ENCODE measurements around the gene ARHGAP27. TPM values are rescaled to one million over a fixed set of nuclear protein-coding genes. Genes with fewer than 3 reads are reported as not detected.
"Not testable (repeated sequence)": the region's sequence is repeated elsewhere in the genome, so short reads cannot be mapped to it uniquely, and the experiment has no call there.

ARHGAP27 gene
- total and polyA plus RNA-seq, 2 of the 13 experiments (the other 11 are each of a cell fraction or from before 2014, with no cell fraction given), result 15.5 to 18.9 TPM

GRCh38 chr17:45461524-45462327 is 29.1 kb upstream of the ARHGAP27 start (continued):
- peak; percentile 78 for TF ChIP-seq FOSL1 (CRISPR knock-in tag; IDR thresholded peaks at IDR 0.05; ENCODE audit: borderline replicate concordance)
- peak; percentile 24 for TF ChIP-seq TEAD3 (CRISPR knock-in tag; optimal IDR thresholded peaks at IDR 0.05; ENCODE audit: borderline replicate concordance)
- peak; percentile 63 for TF ChIP-seq FOXA1 (IDR thresholded peaks at IDR 0.05)
- peak; percentile 91 for TF ChIP-seq FOXA1 (CRISPR knock-in tag; IDR thresholded peaks at IDR 0.05)

- H3K79me2 ChIP-seq (ENCODE audit: insufficient read depth, low read length); CTCF ChIA-PET (ENCODE audit: low intra/inter-chr PET ratio, low total read pairs); H3K27ac ChIP-seq (ENCODE audit: extremely low read length, insufficient read depth, low read length); FAIRE-seq; H3K36me3 ChIP-seq (replicated peaks in 1 of 2; ENCODE audit: control insufficient read depth in 1 of 2, insufficient read depth in 2 of 2, low read length in 2 of 2); H2AFZ ChIP-seq (ENCODE audit: low read length); H3K9ac ChIP-seq (ENCODE audit: insufficient read depth, low read depth, low read length); H4K20me1 ChIP-seq (ENCODE audit: insufficient read depth, low read length); H3K4me3 ChIP-seq (replicated peaks in 1 of 3; ENCODE audit: insufficient read depth in 1 of 3, low read depth in 2 of 3, low read length in 3 of 3); H3K4me2 ChIP-seq (ENCODE audit: low read depth, low read length); H3K27me3 ChIP-seq (ENCODE audit: control insufficient read depth in 1 of 2, insufficient read depth in 2 of 2, low read length in 2 of 2); intact Hi-C loops (cut with micrococcal nuclease; ENCODE audit: unreplicated experiment); POLR2A ChIA-PET; BruUV-seq (replicated peaks); in situ Hi-C loops (cut with HindIII; ENCODE audit: extremely low pct_ligation_motif_present, low pct_unique_long_range_greater_than_20kb); H3K9me3 ChIP-seq (ENCODE audit: low read length): not testable (repeated sequence)
- ATAC-seq (peak; percentile 48; the same call in 2 of the 3 replicates), DNase-seq (ENCODE audit: low spot score) (peak; percentile 41)
- WGBS (ENCODE audit: low lambda C conversion rate), result 66% methylated on average over 5 of the region's 5 CpGs
- H3K4me1 ChIP-seq (ENCODE audit: insufficient read depth, low read length), result peaks cover 28% of the 10 kb centered on the region
- TF ChIP-seq RARA (CRISPR knock-in tag; IDR thresholded peaks at IDR 0.05) (peak; percentile 43), CEBPG (CRISPR knock-in tag; IDR thresholded peaks at IDR 0.05) (peak; percentile 77), ARID5B (CRISPR knock-in tag; IDR thresholded peaks at IDR 0.05) (peak; percentile 27; the same call in 1 of the 2 replicates), FOSL2 (CRISPR knock-in tag; IDR thresholded peaks at IDR 0.05) (0 out of 2 replicates have a peak, but pooled peaks have one; percentile 21), FOXP4 (CRISPR knock-in tag; IDR thresholded peaks at IDR 0.05) (peak; percentile 38; the same call in 1 of the 2 replicates), CEBPB (IDR thresholded peaks at IDR 0.05; ENCODE audit: borderline replicate concordance, low read depth, low read length) (peak; percentile 50; the same call in 1 of the 2 replicates), HOXA3 (CRISPR knock-in tag; IDR thresholded peaks at IDR 0.05) (0 out of 2 replicates have a peak, but pooled peaks have one; percentile 29), ZNF121 (CRISPR knock-in tag; IDR thresholded peaks at IDR 0.05) (peak; percentile 85), RXRB (CRISPR knock-in tag; IDR thresholded peaks at IDR 0.05; ENCODE audit: borderline replicate concordance) (peak; percentile 26; the same call in 1 of the 2 replicates), HNF4A (CRISPR knock-in tag; IDR thresholded peaks at IDR 0.05) (peak; percentile 66), GATAD2A (CRISPR knock-in tag; IDR thresholded peaks at IDR 0.05) (0 out of 2 replicates have a peak, but pooled peaks have one; percentile 12), THRA (CRISPR knock-in tag; IDR thresholded peaks at IDR 0.05; ENCODE audit: borderline replicate concordance) (peak; percentile 62; the same call in 1 of the 2 replicates), SOX5 (CRISPR knock-in tag; IDR thresholded peaks at IDR 0.05; ENCODE audit: borderline replicate concordance) (0 out of 2 replicates have a peak, but pooled peaks have one; percentile 16)
These were observed 27.8 kb upstream of the ARHGAP27 start for GRCh38 chr17:45460422-45460821.

Measured in HepG2 (cell line).